B cell (primary cell): ENCODE measurements around the gene PCDHGB1. TPM values are rescaled to one million over a fixed set of nuclear protein-coding genes. Genes with fewer than 3 reads are reported as not detected.

Source experiments
- ATAC-seq: fragments of 200-7000 bp; cut with Tn5 transposase; one replicate; pipeline ENCODE4 v1.10.0; 2021; ENCODE audit warnings: low read depth, mild to moderate bottlenecking, moderate number of reproducible peaks, moderate library complexity
- CTCF ChIA-PET: fragments of 350-600 bp; sonication (Branson Sonifier 250); formaldehyde crosslinking; loops from one replicate; lab custom pipeline; 2021; ENCODE audit warnings: antibody characterized with exemption, inconsistent platforms; lab: Charles Lee
- POLR2A ChIA-PET: fragments of 350-600 bp; sonication (Branson Sonifier 250); formaldehyde crosslinking; loops from one replicate; lab custom pipeline; 2021; ENCODE audit warnings: antibody characterized with exemption; lab: Charles Lee
- DNase-seq: peaks from one replicate; pipeline ENCODE4 v3.0.0; 2013
- H2AFZ ChIP-seq: 2 replicates; pipeline ENCODE4 v1.6.1; 2012; ENCODE audit warnings: mild to moderate bottlenecking, low read depth, low read length; ENCODE audit not compliant: insufficient read depth, poor library complexity, severe bottlenecking
- H3K27ac ChIP-seq, 2 donors: 1 replicate in 1 of 2; 2 replicates in 1 of 2; pipeline ENCODE4 v1.5.1; 2012 to 2013; ENCODE audit warnings: low read length in 2 of 2, mild to moderate bottlenecking in 2 of 2, moderate library complexity in 1 of 2
- H3K27me3 ChIP-seq, 4 experiments: fragments of 200-600 bp in 1 of 4; sonication (generic) in 1 of 4; replicated peaks in 1 of 4; 1 replicate in 2 of 4; 2 replicates in 2 of 4; pipeline versions ENCODE4 v1.6.1 to v1.7.0; 2013 to 2016; ENCODE audit warnings: low read length in 3 of 4, mild to moderate bottlenecking in 2 of 4, mixed read lengths in 1 of 4, moderate library complexity in 1 of 4; ENCODE audit not compliant: insufficient read depth in 4 of 4, control insufficient read depth in 3 of 4; ENCODE audit errors: control extremely low read depth in 1 of 4
- H3K36me3 ChIP-seq, 2 experiments: replicated peaks in 1 of 2; 1 replicate in 1 of 2; 2 replicates in 1 of 2; pipeline versions ENCODE4 v1.6.1 to v1.7.1; 2013; ENCODE audit warnings: low read length in 1 of 2; ENCODE audit not compliant: insufficient read depth in 2 of 2, control insufficient read depth in 1 of 2; ENCODE audit errors: control extremely low read depth in 1 of 2, extremely low read depth in 1 of 2
- H3K4me1 ChIP-seq, 2 donors: fragments of 200-600 bp in 1 of 2; sonication (generic) in 1 of 2; 1 replicate in 1 of 2; 2 replicates in 1 of 2; pipeline versions ENCODE4 v1.5.1 to v1.6.1; 2013 to 2017; ENCODE audit warnings: low read length in 2 of 2; ENCODE audit not compliant: control insufficient read depth in 2 of 2, insufficient read depth in 2 of 2
- H3K4me2 ChIP-seq: replicated peaks from 2 replicates; pipeline ENCODE3; 2012; ENCODE audit warnings: mild to moderate bottlenecking, low read depth, low read length; ENCODE audit not compliant: poor library complexity, severe bottlenecking
- H3K4me3 ChIP-seq, 5 experiments: fragments of 200-600 bp in 1 of 5; sonication (generic) in 1 of 5; 1 replicate in 3 of 5; 2 replicates in 2 of 5; pipeline versions ENCODE4 v1.5.1 to v1.7.0; 2011 to 2016; ENCODE audit warnings: low read length in 4 of 5, mild to moderate bottlenecking in 4 of 5, low read depth in 2 of 5, control low read depth in 1 of 5, moderate library complexity in 1 of 5; ENCODE audit not compliant: insufficient read depth in 1 of 5; ENCODE audit errors: control extremely low read depth in 1 of 5, extremely low read depth in 1 of 5
- H3K79me2 ChIP-seq: fragments of 200-600 bp; sonication (generic); one replicate; pipeline ENCODE4 v1.6.0; 2016; ENCODE audit warnings: low read length; ENCODE audit not compliant: control insufficient read depth, insufficient read depth
- H3K9ac ChIP-seq: fragments of 200-600 bp; sonication (generic); 2 replicates; pipeline ENCODE4 v1.6.1; 2017; ENCODE audit warnings: mild to moderate bottlenecking, low read length, moderate library complexity
- H3K9me3 ChIP-seq, 3 donors: one replicate each; pipeline versions ENCODE4 v1.6.1 to v1.7.1; 2013; ENCODE audit warnings: low read length in 2 of 3; ENCODE audit not compliant: control insufficient read depth in 2 of 3, insufficient read depth in 1 of 3; ENCODE audit errors: control extremely low read depth in 1 of 3
- H4K20me1 ChIP-seq: 2 replicates; pipeline ENCODE4 v1.6.0; 2012; ENCODE audit warnings: mild to moderate bottlenecking, low read length; ENCODE audit not compliant: insufficient read depth, control insufficient read depth, poor library complexity, severe bottlenecking
- H3K27ac Mint-ChIP-seq: one replicate; pipeline ENCODE4 v1.8.0; 2021; ENCODE audit warnings: mixed read lengths
- H3K27me3 Mint-ChIP-seq: one replicate; pipeline ENCODE4 v1.8.0; 2021; ENCODE audit warnings: mixed read lengths
- H3K4me1 Mint-ChIP-seq: one replicate; pipeline ENCODE4 v1.8.0; 2021; ENCODE audit warnings: mixed read lengths
- H3K4me3 Mint-ChIP-seq: one replicate; pipeline ENCODE4 v1.8.0; 2021; ENCODE audit warnings: mixed read lengths
- H3K9me3 Mint-ChIP-seq: one replicate; pipeline ENCODE4 v1.8.0; 2022; ENCODE audit warnings: mixed read lengths; ENCODE audit not compliant: insufficient read depth
- EZH2 ChIP-seq: IDR thresholded peaks from 2 replicates; pipeline ENCODE4 v1.6.1; 2012; ENCODE audit warnings: borderline replicate concordance, low read depth, mild to moderate bottlenecking, moderate library complexity, low read length; ENCODE audit not compliant: insufficient read depth, poor library complexity, severe bottlenecking
- WGBS: methylation state at CpG from one replicate; pipeline ENCODE4 v1.1.5; 2013; ENCODE audit warnings: missing lambda C conversion rate; ENCODE audit not compliant: insufficient coverage; 5-methylcytosine and 5-hydroxymethylcytosine counted together
- intact Hi-C: fragments of 100-400 bp; cut with micrococcal nuclease; formaldehyde crosslinking; loops from one replicate; pipeline ENCODE4 v1.10.0; 2022
- polyA plus RNA-seq: library from polyadenylated mRNA; depleted of rRNA; stranded (reverse); fragments of >200 nt; gene quantifications from 2 replicates; pipeline ENCODE4 v1.2.3, GENCODE V29; 2012
- total RNA-seq, 2 donors: library from RNA; stranded (reverse); fragments of 120-200 nt in 1 of 2; gene quantifications; 1 replicate in 1 of 2; 2 replicates in 1 of 2; pipeline versions ENCODE4 v1.2.3 to v1.2.4, GENCODE V29; 2013 to 2022
- TF ChIP-seq, protein P1 (sequence below): fragments of 200-600 bp; IDR thresholded peaks from one replicate; pipeline ENCODE4 v1.8.0; 2022; ENCODE audit warnings: antibody characterized with exemption, mild to moderate bottlenecking

The PCDHGB1 gene
- total and polyA plus RNA-seq, 2 donors (not counting 1 experiment from before 2014, with no cell fraction given) = 0.10 to 0.69 TPM

DNA sequence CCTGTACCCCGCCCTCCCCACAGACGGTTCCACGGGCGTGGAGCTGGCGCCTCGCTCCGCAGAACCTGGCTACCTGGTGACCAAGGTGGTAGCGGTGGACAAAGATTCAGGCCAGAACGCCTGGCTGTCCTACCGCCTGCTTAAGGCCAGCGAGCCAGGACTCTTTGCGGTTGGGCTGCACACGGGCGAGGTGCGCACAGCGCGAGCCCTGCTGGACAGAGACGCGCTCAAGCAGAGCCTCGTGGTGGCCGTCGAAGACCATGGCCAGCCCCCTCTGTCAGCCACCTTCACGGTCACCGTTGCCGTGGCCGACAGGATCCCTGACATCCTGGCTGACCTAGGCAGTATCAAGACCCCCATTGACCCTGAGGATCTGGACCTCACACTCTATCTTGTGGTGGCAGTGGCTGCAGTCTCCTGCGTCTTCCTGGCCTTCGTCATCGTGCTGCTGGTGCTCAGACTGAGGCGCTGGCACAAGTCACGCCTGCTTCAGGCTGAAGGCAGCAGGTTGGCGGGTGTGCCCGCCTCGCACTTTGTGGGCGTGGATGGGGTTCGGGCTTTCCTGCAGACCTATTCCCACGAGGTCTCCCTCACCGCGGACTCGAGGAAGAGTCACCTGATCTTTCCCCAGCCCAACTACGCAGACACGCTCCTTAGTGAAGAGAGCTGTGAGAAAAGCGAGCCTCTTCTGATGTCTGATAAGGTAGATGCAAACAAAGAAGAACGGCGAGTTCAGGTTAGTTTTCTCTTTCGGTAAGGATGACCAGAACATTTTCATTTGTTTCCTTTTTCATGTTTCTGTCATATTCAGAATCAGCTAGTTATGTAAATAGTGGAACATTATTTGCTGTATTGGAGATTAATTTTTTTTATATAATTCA is 16.4 kb downstream of the PCDHGB1 start:
- H3K9me3 Mint-ChIP-seq = peaks cover 6% of the 10 kb centered on the region
- no peak overlapping the region for H3K9ac ChIP-seq
- POLR2A ChIA-PET = no interaction called here
- H3K4me1 ChIP-seq = peaks cover 4 to 5% of the 10 kb centered on the region in 2 donors
- no peak for TF ChIP-seq EZH2
- TF ChIP-seq, protein P1, sequence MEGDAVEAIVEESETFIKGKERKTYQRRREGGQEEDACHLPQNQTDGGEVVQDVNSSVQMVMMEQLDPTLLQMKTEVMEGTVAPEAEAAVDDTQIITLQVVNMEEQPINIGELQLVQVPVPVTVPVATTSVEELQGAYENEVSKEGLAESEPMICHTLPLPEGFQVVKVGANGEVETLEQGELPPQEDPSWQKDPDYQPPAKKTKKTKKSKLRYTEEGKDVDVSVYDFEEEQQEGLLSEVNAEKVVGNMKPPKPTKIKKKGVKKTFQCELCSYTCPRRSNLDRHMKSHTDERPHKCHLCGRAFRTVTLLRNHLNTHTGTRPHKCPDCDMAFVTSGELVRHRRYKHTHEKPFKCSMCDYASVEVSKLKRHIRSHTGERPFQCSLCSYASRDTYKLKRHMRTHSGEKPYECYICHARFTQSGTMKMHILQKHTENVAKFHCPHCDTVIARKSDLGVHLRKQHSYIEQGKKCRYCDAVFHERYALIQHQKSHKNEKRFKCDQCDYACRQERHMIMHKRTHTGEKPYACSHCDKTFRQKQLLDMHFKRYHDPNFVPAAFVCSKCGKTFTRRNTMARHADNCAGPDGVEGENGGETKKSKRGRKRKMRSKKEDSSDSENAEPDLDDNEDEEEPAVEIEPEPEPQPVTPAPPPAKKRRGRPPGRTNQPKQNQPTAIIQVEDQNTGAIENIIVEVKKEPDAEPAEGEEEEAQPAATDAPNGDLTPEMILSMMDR = no peak
- no peak overlapping the region for H3K27ac Mint-ChIP-seq
- WGBS = 47% methylated on average over 42 of the region's 46 CpGs
- no peak overlapping the region for H3K4me2 ChIP-seq
- intact Hi-C loops = loop anchor here (5.0 kb wide), 1 partner anchor 36 kb away; the partner anchor contains the start of gene PCDHGA9
- H3K27me3 ChIP-seq = peaks cover 0 to 63% (median 40%) of the 10 kb centered on the region in 4 experiments
- peaks cover 64% of the 10 kb centered on the region for H3K27me3 Mint-ChIP-seq
- H3K4me3 ChIP-seq = no peak overlapping the region
- CTCF ChIA-PET = no interaction called here
- DNase-seq (no peak), ATAC-seq (no peak)
- H2AFZ ChIP-seq = no peak overlapping the region
- H3K4me3 Mint-ChIP-seq = no peak overlapping the region
- H3K36me3 ChIP-seq = no peaks in the 10 kb centered on the region
- no peak overlapping the region for H3K27ac ChIP-seq
- H3K9me3 ChIP-seq = peaks cover 6 to 56% (median 46%) of the 10 kb centered on the region in 3 donors
- H4K20me1 ChIP-seq = no peaks in the 10 kb centered on the region
- peaks cover 15% of the 10 kb centered on the region for H3K4me1 Mint-ChIP-seq
- no peaks in the 10 kb centered on the region for H3K79me2 ChIP-seq
